Measurements from ENCODE around the gene ACSF3. TPM values are rescaled to one million over a fixed set of nuclear protein-coding genes. Genes with fewer than 3 reads are reported as not detected.

The ACSF3 gene
- polyA plus RNA-seq, 1 donor from 2014 or later, result 20.8 TPM

DNA sequence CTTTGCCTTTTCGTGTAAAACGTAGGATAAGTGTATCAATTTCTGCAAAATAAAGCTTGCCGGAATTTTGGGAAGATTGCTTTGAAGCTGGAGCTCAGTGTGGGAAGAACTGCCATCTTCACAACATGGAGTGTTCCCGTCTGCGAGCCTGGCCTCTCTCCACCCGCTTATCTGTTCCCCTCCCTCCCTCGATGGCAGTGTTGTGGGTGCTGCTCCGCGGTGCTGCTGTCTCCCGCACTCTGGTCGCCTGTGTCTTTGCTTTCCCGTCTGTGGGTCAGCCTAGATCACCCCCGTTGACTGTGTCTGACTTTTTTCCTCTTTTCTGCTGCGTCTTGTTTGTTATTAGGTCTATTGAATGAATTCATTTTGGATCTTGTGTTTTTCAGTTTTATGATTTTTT is 17.0 kb downstream of the ACSF3 start:
- Histone ChIP-seq H3K9me2 (ENCODE audit: insufficient read depth, low read length) (no peaks in the 10 kb centered on the region), H3K27ac (ENCODE audit: low read length) (no peak overlapping the region), H3K9ac (ENCODE audit: low read length) (no peak overlapping the region), H3K36me3 (ENCODE audit: insufficient read depth, low read length) (no peaks in the 10 kb centered on the region), H3K9me3 (ENCODE audit: low read length) (no peaks in the 10 kb centered on the region), H4K20me1 (ENCODE audit: insufficient read depth) (no peaks in the 10 kb centered on the region), H2AFZ (ENCODE audit: low read depth, low read length) (no peak overlapping the region), H3K27me3 (ENCODE audit: insufficient read depth, low read depth, low read length) (no peaks in the 10 kb centered on the region), H3K79me2 (replicated peaks; ENCODE audit: insufficient read depth, low read length) (peaks cover 3% of the 10 kb centered on the region), H3F3A (ENCODE audit: insufficient read depth, low read length, poor library complexity, severe bottlenecking) (no peaks in the 10 kb centered on the region), H3K4me3 (ENCODE audit: low read length) (no peak overlapping the region), H3K4me2 (ENCODE audit: low read length) (no peak overlapping the region)
- TF ChIP-seq MXI1 (conservative IDR thresholded peaks at IDR 0.05; ENCODE audit: poor library complexity, severe bottlenecking) (no peak), RAD21 (conservative IDR thresholded peaks at IDR 0.05) (no peak), EZH2 (IDR thresholded peaks at IDR 0.05; ENCODE audit: borderline replicate concordance, insufficient read depth, low read length, poor library complexity, severe bottlenecking) (no peak), TAF1 (IDR thresholded peaks at IDR 0.05; ENCODE audit: low read depth) (no peak), POLR2AphosphoS5 (IDR thresholded peaks at IDR 0.05) (no peak)

GRCh38 chr16:89111263-89111662 is 17.6 kb downstream of the ACSF3 start:
- Histone ChIP-seq H3K9me3 (ENCODE audit: low read length) (no peaks in the 10 kb centered on the region), H3K36me3 (ENCODE audit: insufficient read depth, low read length) (no peaks in the 10 kb centered on the region), H3K9me2 (ENCODE audit: insufficient read depth, low read length) (no peaks in the 10 kb centered on the region), H3K9ac (ENCODE audit: low read length) (no peak overlapping the region), H3K4me3 (ENCODE audit: low read length) (no peak overlapping the region), H3F3A (ENCODE audit: insufficient read depth, low read length, poor library complexity, severe bottlenecking) (no peaks in the 10 kb centered on the region), H3K79me2 (replicated peaks; ENCODE audit: insufficient read depth, low read length) (peaks cover 3% of the 10 kb centered on the region), H3K27ac (ENCODE audit: low read length) (no peak overlapping the region), H3K27me3 (ENCODE audit: insufficient read depth, low read depth, low read length) (no peaks in the 10 kb centered on the region), H2AFZ (ENCODE audit: low read depth, low read length) (no peak overlapping the region), H3K4me2 (ENCODE audit: low read length) (no peak overlapping the region), H4K20me1 (ENCODE audit: insufficient read depth) (no peaks in the 10 kb centered on the region)
- TF ChIP-seq MXI1 (conservative IDR thresholded peaks at IDR 0.05; ENCODE audit: poor library complexity, severe bottlenecking) (no peak), SMC3 (conservative IDR thresholded peaks at IDR 0.05; ENCODE audit: poor library complexity) (no peak)

DNA sequence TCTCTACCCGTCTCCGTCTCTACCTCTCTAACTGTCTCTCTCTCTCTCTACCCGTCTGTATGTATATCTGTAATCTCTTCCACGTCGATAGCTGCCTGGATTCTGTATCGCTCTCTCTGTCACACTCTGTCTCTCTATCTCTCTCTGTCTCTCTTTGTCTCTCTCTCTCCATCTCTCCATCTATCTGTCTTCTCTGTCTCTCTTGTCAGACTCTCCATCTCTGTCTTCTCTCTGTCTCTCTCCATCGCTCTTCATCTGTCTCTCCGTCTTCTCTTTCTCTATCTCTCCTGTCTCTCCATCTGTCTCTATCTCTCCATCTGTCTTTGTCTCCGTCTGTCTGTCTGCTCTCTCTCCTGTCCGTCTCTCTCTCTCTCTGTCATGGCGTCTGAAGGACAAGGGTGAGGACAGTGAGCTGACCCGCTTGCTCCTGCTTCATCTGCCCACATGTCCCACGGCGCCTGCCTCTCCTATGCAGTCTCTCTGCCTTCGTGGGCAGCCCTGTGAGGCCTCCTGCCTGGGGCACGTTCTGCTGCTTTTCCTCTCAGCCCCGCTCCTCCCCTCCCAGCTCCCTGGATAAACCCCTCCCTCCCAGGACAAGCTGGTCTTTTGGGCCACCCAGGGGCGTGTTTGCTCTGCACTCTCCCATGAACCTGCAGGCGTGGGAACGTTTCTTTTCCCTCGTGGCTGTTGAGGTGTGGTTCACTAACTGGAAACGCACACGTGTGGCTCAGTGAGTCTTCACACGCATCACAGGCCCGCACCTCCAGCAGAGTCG is 18.9 kb downstream of the ACSF3 start:
- no peaks in the 10 kb centered on the region for H3F3A ChIP-seq (ENCODE audit: insufficient read depth, low read length, poor library complexity, severe bottlenecking)
- H3K79me2 ChIP-seq (replicated peaks; ENCODE audit: insufficient read depth, low read length), result peaks cover 3% of the 10 kb centered on the region
- no peaks in the 10 kb centered on the region for H3K9me3 ChIP-seq (ENCODE audit: low read length)
- TF ChIP-seq EP300 (conservative IDR thresholded peaks at IDR 0.05; ENCODE audit: poor library complexity, severe bottlenecking) (no peak), MXI1 (conservative IDR thresholded peaks at IDR 0.05; ENCODE audit: poor library complexity, severe bottlenecking) (no peak), RAD21 (conservative IDR thresholded peaks at IDR 0.05) (no peak), TAF1 (IDR thresholded peaks at IDR 0.05; ENCODE audit: low read depth) (no peak), EZH2 (IDR thresholded peaks at IDR 0.05; ENCODE audit: borderline replicate concordance, insufficient read depth, low read length, poor library complexity, severe bottlenecking) (no peak), REST (IDR thresholded peaks at IDR 0.05; ENCODE audit: borderline replicate concordance) (no peak), SMC3 (conservative IDR thresholded peaks at IDR 0.05; ENCODE audit: poor library complexity) (no peak), POLR2AphosphoS5 (IDR thresholded peaks at IDR 0.05) (no peak)
- TF ChIP-seq, protein P1, sequence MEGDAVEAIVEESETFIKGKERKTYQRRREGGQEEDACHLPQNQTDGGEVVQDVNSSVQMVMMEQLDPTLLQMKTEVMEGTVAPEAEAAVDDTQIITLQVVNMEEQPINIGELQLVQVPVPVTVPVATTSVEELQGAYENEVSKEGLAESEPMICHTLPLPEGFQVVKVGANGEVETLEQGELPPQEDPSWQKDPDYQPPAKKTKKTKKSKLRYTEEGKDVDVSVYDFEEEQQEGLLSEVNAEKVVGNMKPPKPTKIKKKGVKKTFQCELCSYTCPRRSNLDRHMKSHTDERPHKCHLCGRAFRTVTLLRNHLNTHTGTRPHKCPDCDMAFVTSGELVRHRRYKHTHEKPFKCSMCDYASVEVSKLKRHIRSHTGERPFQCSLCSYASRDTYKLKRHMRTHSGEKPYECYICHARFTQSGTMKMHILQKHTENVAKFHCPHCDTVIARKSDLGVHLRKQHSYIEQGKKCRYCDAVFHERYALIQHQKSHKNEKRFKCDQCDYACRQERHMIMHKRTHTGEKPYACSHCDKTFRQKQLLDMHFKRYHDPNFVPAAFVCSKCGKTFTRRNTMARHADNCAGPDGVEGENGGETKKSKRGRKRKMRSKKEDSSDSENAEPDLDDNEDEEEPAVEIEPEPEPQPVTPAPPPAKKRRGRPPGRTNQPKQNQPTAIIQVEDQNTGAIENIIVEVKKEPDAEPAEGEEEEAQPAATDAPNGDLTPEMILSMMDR (IDR thresholded peaks at IDR 0.05; ENCODE audit: poor library complexity, severe bottlenecking), result no peak
- H3K27me3 ChIP-seq (ENCODE audit: insufficient read depth, low read depth, low read length), result no peaks in the 10 kb centered on the region
- H4K20me1 ChIP-seq (ENCODE audit: insufficient read depth), result no peaks in the 10 kb centered on the region
- H3K36me3 ChIP-seq (ENCODE audit: insufficient read depth, low read length), result no peaks in the 10 kb centered on the region
- no peak overlapping the region for H3K4me2 ChIP-seq (ENCODE audit: low read length)
- no peak overlapping the region for H3K4me3 ChIP-seq (ENCODE audit: low read length)
- no peak overlapping the region for H2AFZ ChIP-seq (ENCODE audit: low read depth, low read length)
- no peaks in the 10 kb centered on the region for H3K9me2 ChIP-seq (ENCODE audit: insufficient read depth, low read length)
- H3K27ac ChIP-seq (ENCODE audit: low read length), result no peak overlapping the region
- H3K9ac ChIP-seq (ENCODE audit: low read length), result no peak overlapping the region

Data from neural cell (in vitro differentiated cells).